ENCODE measurements around the gene BANF2.

BANF2 gene

GRCh38 chr20:17712201-17712600 is 12.4 kb downstream of the BANF2 start:
- no peak overlapping the region for H3K27ac ChIP-seq
- no peak for TF ChIP-seq ZFX (IDR thresholded peaks at IDR 0.05; ENCODE audit: borderline replicate concordance)
- no peak for TF ChIP-seq CTCF (IDR thresholded peaks at IDR 0.05)

GRCh38 chr20:17712708-17713107 is 12.9 kb downstream of the BANF2 start:
- TF ChIP-seq ZFX (IDR thresholded peaks at IDR 0.05; ENCODE audit: borderline replicate concordance), result no peak
- TF ChIP-seq CTCF (IDR thresholded peaks at IDR 0.05), result no peak
- H3K27ac ChIP-seq, result no peak overlapping the region

- no peak overlapping the region for H3K27ac ChIP-seq
- no peak for TF ChIP-seq CTCF (IDR thresholded peaks at IDR 0.05)
- no peak for TF ChIP-seq ZFX (IDR thresholded peaks at IDR 0.05; ENCODE audit: borderline replicate concordance)
Observed at GRCh38 chr20:17714597-17714996, 14.8 kb downstream of the BANF2 start.

GRCh38 chr20:17715075-17715474 is 15.3 kb downstream of the BANF2 start:
- TF ChIP-seq ZFX (IDR thresholded peaks at IDR 0.05; ENCODE audit: borderline replicate concordance) (no peak), CTCF (IDR thresholded peaks at IDR 0.05) (no peak)
- no peak overlapping the region for H3K27ac ChIP-seq

- no peak for TF ChIP-seq CTCF (IDR thresholded peaks at IDR 0.05)
- TF ChIP-seq ZFX (IDR thresholded peaks at IDR 0.05; ENCODE audit: borderline replicate concordance), result no peak
- H3K27ac ChIP-seq, result no peak overlapping the region
Observed at GRCh38 chr20:17716331-17716730, 16.6 kb downstream of the BANF2 start.

GRCh38 chr20:17720755-17721154 is 21.0 kb downstream of the BANF2 start:
- TF ChIP-seq ZFX (IDR thresholded peaks at IDR 0.05; ENCODE audit: borderline replicate concordance), result no peak
- no peak for TF ChIP-seq CTCF (IDR thresholded peaks at IDR 0.05)
- no peak overlapping the region for H3K27ac ChIP-seq

- no peak overlapping the region for H3K27ac ChIP-seq
- TF ChIP-seq CTCF (IDR thresholded peaks at IDR 0.05) (peak; percentile 29; the same call in 1 of the 2 replicates), ZFX (IDR thresholded peaks at IDR 0.05; ENCODE audit: borderline replicate concordance) (no peak)
Observed at GRCh38 chr20:17721802-17722486, 22.2 kb downstream of the BANF2 start.

Data from 22Rv1 (cell line).